Stimulated activated CD4-positive, alpha-beta T cell treated with anti-CD3 and anti-CD28 coated beads, Interleukin-1b, Interleukin-23, amount 100 ng/mL, for 4 hours (primary cell): ENCODE results near the gene SH2D4B.

ENCODE experiments used
- DNase-seq, 2 donors: peaks; one replicate each; pipeline ENCODE4 v3.0.0-alpha.2; 2020; ENCODE audit warnings: low read depth in 2 of 2

SH2D4B gene

DNA sequence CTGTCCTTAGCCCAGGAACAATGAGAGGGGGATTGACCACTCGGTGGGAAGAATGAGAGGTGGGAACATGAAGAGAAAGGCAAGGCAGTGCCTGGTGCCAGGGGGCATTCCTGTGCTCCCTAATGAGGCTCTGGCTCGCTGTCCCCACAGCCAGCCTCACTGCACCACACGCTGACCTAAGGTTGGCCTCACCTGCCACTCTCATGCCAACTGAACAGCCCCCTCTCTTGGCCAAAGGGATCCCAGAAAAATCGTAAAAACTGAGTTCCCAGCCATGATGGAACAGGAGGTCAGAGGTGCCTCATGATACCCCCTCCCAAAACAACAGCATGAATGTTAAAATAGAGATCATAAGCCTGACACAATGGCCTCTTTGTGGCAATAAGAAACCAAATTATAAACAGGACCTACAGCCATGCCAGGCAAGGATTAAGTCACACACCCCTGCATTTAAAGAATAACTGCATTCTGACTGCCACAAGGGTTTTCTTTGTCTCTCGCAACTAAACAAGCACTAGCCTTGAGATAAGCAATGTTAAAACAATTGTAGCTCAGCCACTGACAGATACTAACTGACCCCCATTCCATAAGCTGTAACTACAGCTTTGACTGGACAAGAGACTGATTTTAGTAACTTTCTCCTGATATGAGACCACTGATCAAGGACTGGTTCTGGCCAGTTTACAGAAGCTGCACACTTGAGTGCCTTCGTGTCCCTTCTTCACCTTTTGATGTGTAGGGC lies 149.2 kb downstream of the SH2D4B start:
- DNase-seq = no peak

DNA sequence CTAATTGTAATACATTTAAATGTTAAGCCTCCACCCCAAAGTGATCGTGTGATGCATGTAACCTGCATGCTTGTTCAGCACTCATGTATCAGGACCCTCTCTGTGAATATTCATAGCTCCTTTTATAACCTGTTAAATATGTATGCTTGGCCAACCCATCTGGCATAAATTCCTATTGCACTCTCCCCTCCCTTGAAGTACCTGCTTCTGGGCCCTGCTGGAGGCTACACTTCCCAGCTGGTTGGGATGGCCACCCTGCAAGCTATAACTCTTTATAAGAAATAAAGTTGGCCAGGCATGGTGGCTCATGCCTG lies 149.7 kb downstream of the SH2D4B start:
- no peak for DNase-seq

DNA sequence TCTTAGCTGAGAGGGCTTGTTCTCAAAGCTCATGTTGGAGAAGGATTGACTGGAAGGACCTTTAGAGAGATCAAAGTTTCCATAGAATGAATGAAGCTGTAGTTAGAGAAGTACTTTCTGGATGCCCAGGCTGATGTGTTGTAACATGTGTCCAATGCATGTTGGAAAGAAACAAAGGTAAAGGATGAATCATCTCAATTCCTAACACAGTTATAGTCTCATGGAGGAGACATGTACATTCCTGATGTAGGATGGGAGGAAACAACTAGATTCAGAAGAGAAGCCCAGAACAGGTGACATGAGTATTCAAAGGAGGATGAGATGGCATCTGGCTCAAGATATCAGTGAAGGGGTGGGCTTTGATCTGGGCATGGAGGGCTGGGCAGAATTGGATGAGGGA lies 152.7 kb downstream of the SH2D4B start:
- DNase-seq = no peak

GRCh38 chr10:80691441-80691840 lies 153.7 kb downstream of the SH2D4B start:
- no peak for DNase-seq

DNA sequence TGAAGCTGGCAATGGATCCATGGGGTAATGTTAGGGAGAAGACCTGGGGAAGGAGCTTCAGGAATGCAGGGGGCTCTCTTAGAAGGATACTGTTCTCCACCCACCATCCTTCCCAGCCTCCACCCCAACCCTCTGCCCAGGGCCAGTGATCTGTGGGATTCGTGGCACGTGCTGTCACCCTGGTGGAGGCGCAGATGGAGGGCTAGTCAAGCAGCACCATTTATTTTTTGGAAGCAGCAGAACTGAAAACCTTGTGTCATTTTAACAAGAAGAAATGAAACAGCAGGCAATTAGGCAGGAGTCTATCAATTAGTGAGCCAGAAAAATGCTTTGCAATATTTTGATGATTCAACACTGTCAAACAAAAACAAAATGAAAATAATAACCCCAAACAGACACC lies 155.9 kb downstream of the SH2D4B start:
- no peak for DNase-seq

DNA sequence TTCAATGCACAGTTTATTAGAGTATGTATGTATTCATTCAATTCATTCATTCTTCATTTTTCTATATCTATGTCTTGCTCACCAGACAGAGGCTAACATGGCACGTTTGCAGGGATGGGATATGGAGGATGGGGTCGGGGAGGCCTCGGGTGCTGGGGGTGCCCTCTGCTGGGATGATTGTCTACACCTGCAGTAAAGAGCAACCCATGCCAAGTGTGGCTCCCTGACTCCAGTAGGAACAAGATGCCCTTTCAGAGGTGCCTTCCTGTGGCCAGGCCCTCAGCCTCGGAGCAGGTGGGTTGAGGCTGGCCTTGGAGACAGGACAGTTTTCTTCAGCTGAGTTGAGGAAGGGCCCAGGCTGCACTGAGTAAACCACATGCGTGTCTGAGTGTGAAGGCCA lies 157.2 kb downstream of the SH2D4B start:
- DNase-seq = no peak
